Measurements from ENCODE around the gene NF2. TPM values are rescaled to one million over a fixed set of nuclear protein-coding genes. Genes with fewer than 3 reads are reported as not detected.

The NF2 gene
- total and polyA plus RNA-seq, 8 donors, result 5.8 to 37.6 (median 18.3) TPM

DNA sequence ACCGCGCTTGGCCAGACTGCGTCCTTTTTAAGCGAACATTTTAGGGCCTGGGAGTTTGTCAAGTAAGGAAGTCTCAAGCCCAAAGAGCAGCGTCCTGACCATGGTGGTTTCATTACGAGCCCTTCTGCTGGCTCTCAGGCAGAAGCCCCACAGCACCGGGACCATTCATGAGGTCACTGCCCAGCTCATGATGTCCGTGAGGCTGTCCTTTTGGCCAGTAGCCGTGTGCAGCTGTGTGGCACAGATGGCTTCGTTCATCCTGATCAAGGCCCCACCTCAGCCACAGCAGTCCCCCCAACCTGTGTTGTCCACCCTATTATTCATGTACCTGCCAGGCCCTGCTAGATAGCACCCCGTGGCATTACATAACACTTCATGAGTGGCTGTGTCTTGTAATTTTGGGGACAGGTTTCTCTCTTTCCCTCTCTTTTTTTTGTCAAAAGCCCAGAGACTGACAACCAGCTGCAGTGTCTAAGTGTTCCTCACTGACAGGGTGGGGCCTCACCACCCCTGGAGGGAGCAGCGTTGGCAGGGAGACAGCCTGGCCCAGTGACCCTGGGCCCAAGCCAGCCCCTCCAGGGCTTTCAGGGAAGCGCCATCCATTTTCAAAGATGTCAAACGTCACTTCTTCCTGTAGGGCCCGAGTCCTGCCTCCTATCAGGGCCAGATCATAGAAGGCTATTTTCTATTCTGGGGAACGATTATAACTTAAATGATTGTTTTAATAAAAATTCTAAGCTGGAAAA, 94.6 kb downstream of the NF2 start:
- H3K27me3 ChIP-seq, result peaks cover 0 to 28% (median 0%) of the 10 kb centered on the region in 3 donors
- no peaks in the 10 kb centered on the region for H3K9me3 ChIP-seq
- no peak overlapping the region for H3K27ac ChIP-seq
- peaks cover 6 to 28% (median 22%) of the 10 kb centered on the region in 4 donors for H3K4me1 ChIP-seq
- no peak for DNase-seq
- intact Hi-C loops (cut with DNase I; ENCODE audit: low total_unique reads), result no loop called here
- 76 to 86% (median 83%) methylated on average over 14 to 16 of the region's 16 CpGs for WGBS, 5 donors
- H3K36me3 ChIP-seq, result peaks cover 19 to 50% (median 49%) of the 10 kb centered on the region in 4 donors
- H3K4me3 ChIP-seq, result no peak overlapping the region
- TF ChIP-seq, protein P1, sequence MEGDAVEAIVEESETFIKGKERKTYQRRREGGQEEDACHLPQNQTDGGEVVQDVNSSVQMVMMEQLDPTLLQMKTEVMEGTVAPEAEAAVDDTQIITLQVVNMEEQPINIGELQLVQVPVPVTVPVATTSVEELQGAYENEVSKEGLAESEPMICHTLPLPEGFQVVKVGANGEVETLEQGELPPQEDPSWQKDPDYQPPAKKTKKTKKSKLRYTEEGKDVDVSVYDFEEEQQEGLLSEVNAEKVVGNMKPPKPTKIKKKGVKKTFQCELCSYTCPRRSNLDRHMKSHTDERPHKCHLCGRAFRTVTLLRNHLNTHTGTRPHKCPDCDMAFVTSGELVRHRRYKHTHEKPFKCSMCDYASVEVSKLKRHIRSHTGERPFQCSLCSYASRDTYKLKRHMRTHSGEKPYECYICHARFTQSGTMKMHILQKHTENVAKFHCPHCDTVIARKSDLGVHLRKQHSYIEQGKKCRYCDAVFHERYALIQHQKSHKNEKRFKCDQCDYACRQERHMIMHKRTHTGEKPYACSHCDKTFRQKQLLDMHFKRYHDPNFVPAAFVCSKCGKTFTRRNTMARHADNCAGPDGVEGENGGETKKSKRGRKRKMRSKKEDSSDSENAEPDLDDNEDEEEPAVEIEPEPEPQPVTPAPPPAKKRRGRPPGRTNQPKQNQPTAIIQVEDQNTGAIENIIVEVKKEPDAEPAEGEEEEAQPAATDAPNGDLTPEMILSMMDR (IDR thresholded peaks at IDR 0.05), result no peak
- TF ChIP-seq POLR2AphosphoS5 (IDR thresholded peaks at IDR 0.05), result no peak
- TF ChIP-seq EP300 (IDR thresholded peaks at IDR 0.05), result no peak

DNA sequence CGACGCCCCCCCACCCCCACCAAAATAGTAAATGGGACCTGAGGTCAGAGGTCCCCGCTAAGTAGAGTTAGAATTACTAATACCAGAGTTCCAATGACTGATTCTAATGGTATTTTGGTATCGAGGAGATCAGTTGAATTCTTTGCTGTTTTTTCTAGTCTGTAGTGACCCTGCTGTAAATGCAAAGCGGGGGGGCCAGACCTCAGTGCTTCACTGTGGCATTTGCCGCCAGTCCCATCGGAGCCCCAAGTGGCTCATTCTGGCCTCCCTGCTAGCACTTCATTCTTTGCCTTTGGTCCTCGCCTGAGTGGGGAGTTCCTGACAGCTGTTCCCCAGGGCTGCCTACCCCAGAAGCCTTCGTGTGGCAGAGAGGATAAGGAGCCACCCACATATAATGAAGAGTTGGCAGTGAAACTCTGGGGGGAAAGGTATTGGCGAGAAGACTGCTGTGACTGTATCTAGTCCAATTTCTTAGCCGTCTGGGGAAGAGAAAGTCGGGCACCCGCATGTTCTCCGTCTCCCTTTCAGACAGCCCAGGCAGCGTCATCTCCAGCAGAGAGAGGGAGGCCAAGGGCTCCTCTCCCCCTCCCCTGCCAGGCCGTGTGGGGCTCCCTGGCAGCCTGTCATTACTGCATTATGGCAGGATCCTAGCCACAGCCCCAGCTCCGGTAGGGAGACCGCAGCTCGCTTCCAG, 96.9 kb downstream of the NF2 start:
- 58 to 73% (median 65%) methylated on average over 11 to 19 of the region's 19 CpGs for WGBS, 5 donors
- H3K4me1 ChIP-seq, result peaks cover 15 to 49% (median 37%) of the 10 kb centered on the region in 4 donors
- H3K36me3 ChIP-seq, result peaks cover 8 to 28% (median 27%) of the 10 kb centered on the region in 4 donors
- intact Hi-C loops (cut with DNase I; ENCODE audit: low total_unique reads), result no loop called here
- no peak overlapping the region for H3K27ac ChIP-seq
- no peaks in the 10 kb centered on the region for H3K9me3 ChIP-seq
- TF ChIP-seq EP300 (IDR thresholded peaks at IDR 0.05) (no peak), POLR2AphosphoS5 (IDR thresholded peaks at IDR 0.05) (no peak), POLR2A (IDR thresholded peaks at IDR 0.05) (no peak)
- TF ChIP-seq, protein P1 (IDR thresholded peaks at IDR 0.05), result no peak
- peaks cover 0 to 44% (median 0%) of the 10 kb centered on the region in 3 donors for H3K27me3 ChIP-seq
- DNase-seq, result no peak
- H3K4me3 ChIP-seq, result no peak overlapping the region

DNA sequence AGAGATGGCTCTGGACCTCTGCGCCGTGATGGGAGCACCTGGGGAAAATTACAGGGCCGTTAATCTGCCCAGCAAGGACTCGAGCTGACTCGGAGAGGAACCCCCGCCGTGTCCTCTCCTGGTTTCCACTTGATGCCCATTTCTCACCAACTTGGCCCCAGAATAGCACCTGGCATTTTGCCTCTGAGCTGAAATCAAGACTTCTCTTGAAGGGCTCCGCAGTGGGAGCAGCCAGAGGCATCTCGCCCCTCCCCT, 97.4 kb downstream of the NF2 start:
- Histone ChIP-seq H3K4me3 (no peak overlapping the region), H3K27ac (no peak overlapping the region), H3K4me1 (peaks cover 15 to 49% (median 38%) of the 10 kb centered on the region in 4 donors), H3K9me3 (no peaks in the 10 kb centered on the region), H3K36me3 (peaks cover 3 to 23% (median 22%) of the 10 kb centered on the region in 4 donors), H3K27me3 (peaks cover 0 to 48% (median 0%) of the 10 kb centered on the region in 3 donors)
- no peak for DNase-seq
- no peak for TF ChIP-seq POLR2A (IDR thresholded peaks at IDR 0.05)
- TF ChIP-seq POLR2AphosphoS5 (IDR thresholded peaks at IDR 0.05), result no peak
- TF ChIP-seq EP300 (IDR thresholded peaks at IDR 0.05), result no peak
- TF ChIP-seq, protein P1 (IDR thresholded peaks at IDR 0.05), result no peak
- 47 to 68% (median 52%) methylated on average over 8 to 9 of the region's 9 CpGs for WGBS, 5 donors
- intact Hi-C loops (cut with DNase I; ENCODE audit: low total_unique reads), result no loop called here

DNA sequence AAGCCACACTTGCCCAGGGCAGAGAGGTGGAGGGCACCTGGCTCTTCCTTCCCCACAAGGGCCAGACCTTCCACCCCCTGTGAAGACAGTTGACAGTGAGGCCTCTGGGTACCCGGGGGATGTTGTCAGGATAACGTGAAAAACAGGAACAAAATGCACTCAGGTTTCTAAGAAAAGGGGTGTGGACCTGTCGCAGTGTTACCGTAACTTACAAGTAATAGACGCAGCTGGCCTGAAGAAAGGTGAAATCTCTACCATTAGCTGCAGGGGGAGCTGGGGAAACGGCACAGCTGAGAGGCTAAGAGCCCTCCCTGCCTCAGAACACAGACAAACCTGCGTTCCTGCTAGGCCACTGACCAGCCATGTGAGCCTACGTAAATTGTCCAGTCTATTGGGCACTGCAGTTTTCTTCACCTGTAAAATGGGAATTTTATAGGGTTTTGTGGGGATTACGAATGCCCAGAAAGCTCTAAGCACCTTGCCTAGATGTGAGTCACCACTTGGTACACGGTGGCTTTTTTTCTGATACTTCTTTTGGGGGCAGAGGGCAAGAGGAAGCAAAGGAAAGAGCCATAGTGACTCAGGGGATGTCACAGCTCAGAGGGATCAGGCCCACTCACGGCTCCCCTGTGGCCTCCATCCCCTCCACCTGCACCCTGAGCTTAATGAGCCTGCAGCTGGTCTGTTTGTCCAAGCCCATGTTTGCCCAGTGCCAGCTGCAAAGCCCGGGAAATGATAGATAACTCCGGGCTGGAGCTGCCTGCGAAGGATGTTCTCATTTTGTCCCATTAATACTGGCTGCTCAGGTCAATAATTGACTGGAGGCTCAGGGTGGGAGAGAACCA, 97.9 kb downstream of the NF2 start:
- no peaks in the 10 kb centered on the region for H3K9me3 ChIP-seq
- H3K4me3 ChIP-seq, result no peak overlapping the region
- 15 to 30% (median 23%) methylated on average over 14 of the region's 14 CpGs for WGBS, 5 donors
- peaks cover 0 to 18% (median 16%) of the 10 kb centered on the region in 4 donors for H3K36me3 ChIP-seq
- H3K27me3 ChIP-seq, result peaks cover 0 to 54% (median 1%) of the 10 kb centered on the region in 3 donors
- DNase-seq, result peak in 1 of 2 donors; percentile 69
- peaks cover 15 to 49% (median 38%) of the 10 kb centered on the region in 4 donors for H3K4me1 ChIP-seq
- intact Hi-C loops (cut with DNase I; ENCODE audit: low total_unique reads), result no loop called here
- no peak for TF ChIP-seq POLR2A (IDR thresholded peaks at IDR 0.05)
- TF ChIP-seq EP300 (IDR thresholded peaks at IDR 0.05), result no peak
- TF ChIP-seq, protein P1 (IDR thresholded peaks at IDR 0.05), result no peak
- TF ChIP-seq POLR2AphosphoS5 (IDR thresholded peaks at IDR 0.05), result no peak
- H3K27ac ChIP-seq, result no peak overlapping the region
